Neuronal stem cell (in vitro differentiated cells): ENCODE data around the gene TPPP3.

Source experiments
- DNase-seq: peaks from one replicate; pipeline ENCODE4 v3.0.0-alpha.2; 2013; ENCODE audit warnings: low spot score
- H2AFZ ChIP-seq: one replicate; pipeline ENCODE4 v1.6.1; 2013; ENCODE audit warnings: mild to moderate bottlenecking, low read length, inconsistent platforms
- H2AK5ac ChIP-seq: 2 replicates; pipeline ENCODE4 v1.6.1; 2013; ENCODE audit warnings: low read depth, mild to moderate bottlenecking, inconsistent platforms, low read length, moderate library complexity, mixed read lengths
- H2BK120ac ChIP-seq: 2 replicates; pipeline ENCODE4 v1.6.1; 2013; ENCODE audit warnings: low read depth, mild to moderate bottlenecking, inconsistent platforms, low read length, moderate library complexity, mixed read lengths
- H2BK12ac ChIP-seq: one replicate; pipeline ENCODE4 v1.6.1; 2013; ENCODE audit warnings: low read length, inconsistent platforms
- H2BK15ac ChIP-seq: 2 replicates; pipeline ENCODE4 v1.6.1; 2013; ENCODE audit warnings: mild to moderate bottlenecking, low read length, inconsistent platforms, mixed read lengths
- H2BK5ac ChIP-seq: one replicate; pipeline ENCODE4 v1.6.1; 2013; ENCODE audit warnings: inconsistent platforms, mild to moderate bottlenecking, low read length, moderate library complexity
- H3K14ac ChIP-seq: one replicate; pipeline ENCODE4 v1.6.1; 2013; ENCODE audit warnings: low read length, inconsistent platforms
- H3K18ac ChIP-seq: 2 replicates; pipeline ENCODE4 v1.6.1; 2013; ENCODE audit warnings: low read length, inconsistent platforms
- H3K23ac ChIP-seq: 2 replicates; pipeline ENCODE4 v1.6.1; 2013; ENCODE audit warnings: low read depth, mild to moderate bottlenecking, mixed read lengths, low read length, inconsistent platforms; ENCODE audit not compliant: poor library complexity
- H3K27ac ChIP-seq: replicated peaks from 3 replicates; pipeline ENCODE4 v1.5.1; 2013; ENCODE audit warnings: low read length, inconsistent platforms
- H3K27me3 ChIP-seq, 3 experiments: 2 replicates each; pipeline ENCODE4 v1.6.1; 2013; ENCODE audit warnings: low read length in 3 of 3, mild to moderate bottlenecking in 2 of 3, inconsistent platforms in 1 of 3, low read depth in 1 of 3, mixed read lengths in 1 of 3, moderate library complexity in 1 of 3; ENCODE audit not compliant: control insufficient read depth in 3 of 3, insufficient read depth in 3 of 3
- H3K36me3 ChIP-seq, 2 donors: replicated peaks in 1 of 2; 2 replicates each; pipeline ENCODE4 v1.6.1; 2013; ENCODE audit warnings: low read length in 2 of 2; ENCODE audit not compliant: control insufficient read depth in 2 of 2, insufficient read depth in 2 of 2
- H3K4ac ChIP-seq: 2 replicates; pipeline ENCODE4 v1.6.1; 2013; ENCODE audit warnings: inconsistent platforms, mild to moderate bottlenecking, low read length, moderate library complexity
- H3K4me1 ChIP-seq, 2 donors: 1 replicate in 1 of 2; 2 replicates in 1 of 2; pipeline ENCODE4 v1.6.1; 2013; ENCODE audit warnings: low read length in 2 of 2, low read depth in 1 of 2; ENCODE audit not compliant: control insufficient read depth in 2 of 2, insufficient read depth in 1 of 2
- H3K4me2 ChIP-seq: one replicate; pipeline ENCODE4 v1.6.1; 2013; ENCODE audit warnings: mild to moderate bottlenecking, low read length, inconsistent platforms; ENCODE audit not compliant: insufficient read depth, poor library complexity, severe bottlenecking
- H3K4me3 ChIP-seq, 2 donors: 2 replicates each; pipeline ENCODE4 v1.5.1; 2013; ENCODE audit warnings: low read length in 2 of 2, mild to moderate bottlenecking in 2 of 2, inconsistent platforms in 1 of 2, moderate library complexity in 1 of 2
- H3K79me1 ChIP-seq: one replicate; pipeline ENCODE4 v1.6.1; 2013; ENCODE audit warnings: low read depth, mild to moderate bottlenecking, inconsistent platforms, low read length, moderate library complexity
- H3K9ac ChIP-seq: one replicate; pipeline ENCODE4 v1.6.1; 2013; ENCODE audit warnings: mild to moderate bottlenecking, low read depth, low read length, inconsistent platforms; ENCODE audit not compliant: poor library complexity
- H3K9me3 ChIP-seq, 2 donors: replicated peaks in 1 of 2; 2 replicates each; pipeline versions ENCODE3 to v1.6.1; 2013; ENCODE audit warnings: low read length in 2 of 2, mild to moderate bottlenecking in 2 of 2, inconsistent platforms in 1 of 2, low read depth in 1 of 2, mixed read lengths in 1 of 2, moderate library complexity in 1 of 2; ENCODE audit not compliant: control insufficient read depth in 2 of 2, insufficient read depth in 1 of 2
- H4K8ac ChIP-seq: one replicate; pipeline ENCODE4 v1.6.1; 2013; ENCODE audit warnings: low read depth, mild to moderate bottlenecking, inconsistent platforms, low read length, moderate library complexity
- H4K91ac ChIP-seq: one replicate; pipeline ENCODE4 v1.6.1; 2013; ENCODE audit warnings: low read length, low read depth, mild to moderate bottlenecking, inconsistent platforms; ENCODE audit not compliant: poor library complexity
- WGBS, 2 donors: extraction: QIAGEN DNeasy Blood & Tissue Kit; methylation state at CpG; one replicate each; pipeline ENCODE4 v1.1.7; 2013; ENCODE audit warnings: missing lambda C conversion rate in 2 of 2, mixed read lengths in 1 of 2; ENCODE audit not compliant: insufficient read length in 2 of 2, insufficient replicate concordance in 1 of 2; ENCODE audit errors: extremely low coverage in 2 of 2; 5-methylcytosine and 5-hydroxymethylcytosine counted together

Gene TPPP3

DNA sequence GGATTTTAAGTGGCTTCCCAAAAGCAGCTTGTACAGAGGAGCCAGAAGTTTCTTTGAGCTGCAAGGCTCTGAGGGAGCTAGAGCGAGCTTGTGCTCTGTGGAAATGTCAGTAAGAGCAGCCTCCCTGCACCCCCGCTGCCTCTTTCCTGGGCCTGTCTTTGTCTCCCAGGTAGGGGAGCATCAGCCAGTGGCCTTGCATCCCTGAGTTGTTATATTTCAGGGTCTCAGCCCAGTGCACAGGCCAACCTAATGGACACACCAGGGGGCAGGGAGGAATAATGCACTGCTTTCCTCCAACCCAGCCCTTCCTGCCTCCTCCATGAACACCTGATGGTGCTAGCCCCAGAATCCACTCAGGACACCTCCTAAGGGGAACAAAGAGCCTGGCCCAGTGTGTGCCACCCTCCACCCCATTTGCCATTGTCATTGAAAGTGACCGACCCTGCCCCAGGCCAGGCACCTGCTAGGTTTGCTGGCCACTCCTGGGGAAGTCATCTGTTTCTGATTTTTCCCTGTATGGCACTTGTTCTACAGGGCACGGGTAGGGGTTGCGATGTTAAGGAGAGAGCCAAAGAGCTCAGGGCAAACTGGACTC is 6.3 kb downstream of the TPPP3 start:
- Histone ChIP-seq H3K4me2 (no peak overlapping the region), H3K36me3 (no peaks in the 10 kb centered on the region), H2BK120ac (no peak overlapping the region), H3K4ac (no peak overlapping the region), H3K27ac (no peak overlapping the region), H2AFZ (no peak overlapping the region), H3K9me3 (peaks cover 0 to 2% of the 10 kb centered on the region in 2 donors), H4K8ac (no peak overlapping the region), H2AK5ac (no peak overlapping the region), H3K79me1 (peaks cover 5% of the 10 kb centered on the region), H3K4me3 (no peak overlapping the region), H3K14ac (no peak overlapping the region), H3K23ac (no peak overlapping the region), H4K91ac (peak overlapping the region; percentile 3), H2BK5ac (no peak overlapping the region), H2BK15ac (no peak overlapping the region), H2BK12ac (no peak overlapping the region), H3K27me3 (peaks cover 0 to 27% (median 2%) of the 10 kb centered on the region in 3 experiments), H3K18ac (peak overlapping the region; percentile 16), H3K4me1 (peaks cover 9 to 17% of the 10 kb centered on the region in 2 donors), H3K9ac (no peak overlapping the region)
- no CpG with 5 or more reads among the region's 5 CpGs for WGBS, 2 donors
- no peak for DNase-seq

GRCh38 chr16:67384778-67385510 is 8.4 kb downstream of the TPPP3 start:
- no peak for DNase-seq

DNA sequence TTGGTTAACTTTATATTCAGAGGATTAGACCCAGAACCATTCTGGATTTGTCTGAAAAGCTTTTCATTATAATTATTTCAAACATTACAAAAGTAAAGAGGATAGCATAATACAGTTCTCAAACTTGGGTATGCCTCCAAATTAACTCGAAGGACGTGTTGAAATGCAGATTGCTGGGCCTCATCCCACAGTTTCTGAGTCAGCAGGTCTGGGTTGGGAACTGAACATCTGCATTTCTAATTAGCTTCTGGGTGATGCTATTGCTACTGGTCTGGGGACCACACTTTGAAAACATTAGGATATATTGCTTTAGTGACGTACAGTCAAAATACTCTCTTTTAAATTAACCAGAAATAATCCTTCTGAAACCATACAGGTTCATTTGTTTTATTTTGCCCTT is 10.0 kb downstream of the TPPP3 start:
- Histone ChIP-seq H3K4me1 (peaks cover 0 to 8% of the 10 kb centered on the region in 2 donors), H3K9ac (no peak overlapping the region), H2BK15ac (no peak overlapping the region), H3K4ac (no peak overlapping the region), H4K8ac (no peak overlapping the region), H3K36me3 (no peaks in the 10 kb centered on the region), H2BK5ac (no peak overlapping the region), H3K14ac (no peak overlapping the region), H4K91ac (no peak overlapping the region), H3K27ac (no peak overlapping the region), H2AK5ac (no peak overlapping the region), H3K27me3 (peaks cover 0 to 47% (median 0%) of the 10 kb centered on the region in 3 experiments), H3K79me1 (peaks cover 2% of the 10 kb centered on the region), H2BK12ac (no peak overlapping the region), H3K4me3 (no peak overlapping the region), H3K9me3 (no peaks in the 10 kb centered on the region), H2AFZ (no peak overlapping the region), H2BK120ac (no peak overlapping the region), H3K23ac (no peak overlapping the region), H3K18ac (no peak overlapping the region), H3K4me2 (no peak overlapping the region)
- DNase-seq, result no peak
- WGBS, 2 donors, result no CpG with 5 or more reads among the region's 3 CpGs

More at GRCh38 chr16:67384778-67385510, 8.4 kb downstream of the TPPP3 start:
- no peak overlapping the region for H2BK12ac ChIP-seq
- H3K4me2 ChIP-seq, result no peak overlapping the region
- no CpG with 5 or more reads among the region's 8 CpGs for WGBS, 2 donors
- no peaks in the 10 kb centered on the region for H3K9me3 ChIP-seq
- H3K18ac ChIP-seq, result no peak overlapping the region
- H2BK15ac ChIP-seq, result no peak overlapping the region
- H2BK5ac ChIP-seq, result no peak overlapping the region
- H3K27me3 ChIP-seq, result peaks cover 0 to 39% (median 0%) of the 10 kb centered on the region in 3 experiments
- H3K4me3 ChIP-seq, result no peak overlapping the region
- H3K36me3 ChIP-seq, result no peaks in the 10 kb centered on the region
- no peak overlapping the region for H3K9ac ChIP-seq
- no peak overlapping the region for H3K4ac ChIP-seq
- H2BK120ac ChIP-seq, result no peak overlapping the region
- H4K8ac ChIP-seq, result no peak overlapping the region
- H3K23ac ChIP-seq, result no peak overlapping the region
- H4K91ac ChIP-seq, result no peak overlapping the region
- H3K14ac ChIP-seq, result no peak overlapping the region
- H3K4me1 ChIP-seq, result peaks cover 0 to 10% of the 10 kb centered on the region in 2 donors
- H2AK5ac ChIP-seq, result no peak overlapping the region
- H2AFZ ChIP-seq, result no peak overlapping the region
- peaks cover 2% of the 10 kb centered on the region for H3K79me1 ChIP-seq
- no peak overlapping the region for H3K27ac ChIP-seq

DNA sequence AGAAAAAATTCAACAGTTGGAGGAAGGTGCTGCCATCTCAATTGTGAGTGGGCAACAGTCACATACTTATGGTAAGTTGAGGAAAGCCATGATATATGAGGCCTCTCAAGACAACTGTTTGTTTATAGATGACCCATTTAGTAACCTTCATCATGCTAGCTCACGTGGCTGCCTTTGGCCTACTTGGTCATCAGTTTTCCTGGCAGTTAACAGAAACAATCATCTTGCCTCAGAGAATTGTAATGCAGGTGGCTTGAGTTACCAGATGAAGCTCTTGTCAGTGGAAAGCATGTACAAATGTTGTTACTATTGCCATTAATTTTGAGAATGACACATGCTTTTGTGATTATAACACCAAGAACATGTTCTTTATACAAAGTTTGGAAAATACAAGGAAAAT is 14.7 kb downstream of the TPPP3 start:
- WGBS, 2 donors, result no CpG with 5 or more reads among the region's 1 CpG
- no peak overlapping the region for H3K18ac ChIP-seq
- no peak overlapping the region for H3K4me3 ChIP-seq
- peaks cover 0 to 28% (median 0%) of the 10 kb centered on the region in 3 experiments for H3K27me3 ChIP-seq
- no peak overlapping the region for H2BK12ac ChIP-seq
- no peak overlapping the region for H3K9ac ChIP-seq
- no peak overlapping the region for H3K4me2 ChIP-seq
- H2AK5ac ChIP-seq, result no peak overlapping the region
- no peaks in the 10 kb centered on the region for H3K9me3 ChIP-seq
- no peak for DNase-seq
- no peaks in the 10 kb centered on the region for H3K36me3 ChIP-seq
- no peak overlapping the region for H4K91ac ChIP-seq
- H3K4ac ChIP-seq, result no peak overlapping the region
- H2AFZ ChIP-seq, result no peak overlapping the region
- H2BK5ac ChIP-seq, result no peak overlapping the region
- no peak overlapping the region for H4K8ac ChIP-seq
- no peak overlapping the region for H2BK120ac ChIP-seq
- H3K14ac ChIP-seq, result no peak overlapping the region
- H3K79me1 ChIP-seq, result no peaks in the 10 kb centered on the region
- H3K23ac ChIP-seq, result no peak overlapping the region
- no peak overlapping the region for H3K27ac ChIP-seq
- no peaks in the 10 kb centered on the region for H3K4me1 ChIP-seq
- H2BK15ac ChIP-seq, result no peak overlapping the region
